ENCODE data around the gene MT2A.

MT2A gene

DNA sequence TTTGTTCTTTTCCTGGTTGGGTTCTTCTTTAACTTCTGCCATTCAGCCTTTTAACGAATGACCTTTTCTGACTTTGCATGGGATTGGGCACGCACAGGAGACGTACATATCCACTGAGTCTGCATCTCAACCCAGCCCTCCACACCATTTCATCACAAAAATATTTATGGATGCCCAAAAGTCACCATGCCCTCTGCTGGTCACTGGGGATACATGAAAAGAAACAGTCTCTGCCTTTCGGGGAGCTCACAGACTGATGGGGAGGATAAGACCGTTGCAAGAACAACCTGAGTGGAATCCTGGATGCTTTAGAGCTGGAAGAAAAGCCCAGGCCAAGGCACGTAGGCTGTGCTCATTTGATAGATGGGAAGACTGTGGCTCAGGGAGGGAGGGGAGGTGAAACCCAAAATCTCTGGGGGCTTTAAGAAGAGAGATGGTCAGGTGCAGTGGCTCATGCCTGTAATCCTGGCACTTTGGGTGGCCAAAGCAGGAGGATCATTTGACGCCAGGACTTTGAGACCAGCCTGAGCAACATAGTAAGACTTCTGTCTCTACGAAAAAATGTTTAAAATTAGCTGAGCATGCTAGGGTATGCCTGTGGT lies 7.9 kb upstream of the MT2A start:
- no peak overlapping the region for H3K4me3 ChIP-seq (ENCODE audit: low read depth in 1 of 2, low read length in 2 of 2)
- no peak overlapping the region for H3K27ac ChIP-seq (ENCODE audit: low read depth, low read length)
- H3K4me1 ChIP-seq (ENCODE audit: control insufficient read depth in 1 of 2, insufficient read depth in 2 of 2, low read length in 2 of 2): no peaks in the 10 kb centered on the region
- H3K27me3 ChIP-seq (ENCODE audit: control insufficient read depth in 1 of 2, insufficient read depth in 2 of 2, low read length in 2 of 2): no peaks in the 10 kb centered on the region
- H3K9ac ChIP-seq (ENCODE audit: low read depth in 1 of 2, low read length in 2 of 2): no peak overlapping the region
- no peaks in the 10 kb centered on the region for H3K36me3 ChIP-seq (ENCODE audit: control insufficient read depth in 1 of 2, insufficient read depth in 2 of 2, low read length in 2 of 2)
- no peaks in the 10 kb centered on the region for H3K9me3 ChIP-seq (ENCODE audit: control insufficient read depth in 1 of 2, low read length in 2 of 2)

DNA sequence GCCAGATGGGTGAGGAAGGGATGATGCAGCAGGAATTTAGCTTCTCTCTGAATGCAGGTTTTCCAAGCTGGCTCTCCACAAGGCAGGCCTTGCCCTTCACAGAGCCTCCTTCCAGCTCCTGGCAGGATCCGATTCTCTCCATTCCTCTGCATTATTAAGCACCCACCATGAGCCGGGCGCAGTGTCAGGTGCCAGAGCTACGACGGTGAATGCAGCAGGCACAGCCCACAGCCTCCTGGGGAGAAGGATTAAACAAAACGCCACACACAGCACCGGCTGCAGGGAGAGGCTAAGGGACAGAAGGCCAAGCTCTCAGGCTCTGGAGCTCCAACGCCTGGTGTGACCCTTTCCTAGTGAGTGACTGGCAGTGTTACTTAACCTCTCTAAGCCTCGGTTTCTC lies 7.1 kb upstream of the MT2A start:
- Histone ChIP-seq H3K4me1 (ENCODE audit: control insufficient read depth in 1 of 2, insufficient read depth in 2 of 2, low read length in 2 of 2) (peaks cover 0 to 4% of the 10 kb centered on the region in 2 donors), H3K27ac (ENCODE audit: low read depth, low read length) (no peak overlapping the region), H3K4me3 (ENCODE audit: low read depth in 1 of 2, low read length in 2 of 2) (no peak overlapping the region), H3K27me3 (ENCODE audit: control insufficient read depth in 1 of 2, insufficient read depth in 2 of 2, low read length in 2 of 2) (no peaks in the 10 kb centered on the region), H3K9ac (ENCODE audit: low read depth in 1 of 2, low read length in 2 of 2) (no peak overlapping the region), H3K9me3 (ENCODE audit: control insufficient read depth in 1 of 2, low read length in 2 of 2) (no peaks in the 10 kb centered on the region), H3K36me3 (ENCODE audit: control insufficient read depth in 1 of 2, insufficient read depth in 2 of 2, low read length in 2 of 2) (no peaks in the 10 kb centered on the region)

DNA sequence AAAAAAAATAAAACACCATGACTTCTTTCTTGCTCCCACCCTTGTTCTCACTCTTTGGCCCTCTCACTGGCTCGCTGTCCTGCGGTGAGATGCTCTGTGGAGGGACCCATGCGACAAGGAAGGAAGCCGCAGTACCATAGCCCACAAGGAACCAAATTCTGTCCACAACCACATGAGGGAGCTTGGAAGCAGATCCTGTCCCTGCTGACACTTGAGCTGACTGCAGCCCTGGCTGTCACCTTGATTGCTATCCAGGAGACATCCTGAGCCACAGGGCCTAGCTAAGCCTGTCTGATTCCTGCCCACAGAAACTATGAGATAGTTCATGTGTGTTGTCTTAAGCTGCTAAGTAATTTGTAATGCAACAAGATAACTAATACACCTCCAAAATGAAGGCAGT lies 4.8 kb upstream of the MT2A start:
- no peaks in the 10 kb centered on the region for H3K9me3 ChIP-seq (ENCODE audit: control insufficient read depth in 1 of 2, low read length in 2 of 2)
- H3K27me3 ChIP-seq (ENCODE audit: control insufficient read depth in 1 of 2, insufficient read depth in 2 of 2, low read length in 2 of 2): no peaks in the 10 kb centered on the region
- no peak overlapping the region for H3K4me3 ChIP-seq (ENCODE audit: low read depth in 1 of 2, low read length in 2 of 2)
- H3K4me1 ChIP-seq (ENCODE audit: control insufficient read depth in 1 of 2, insufficient read depth in 2 of 2, low read length in 2 of 2): peaks cover 13 to 18% of the 10 kb centered on the region in 2 donors
- H3K36me3 ChIP-seq (ENCODE audit: control insufficient read depth in 1 of 2, insufficient read depth in 2 of 2, low read length in 2 of 2): no peaks in the 10 kb centered on the region
- H3K27ac ChIP-seq (ENCODE audit: low read depth, low read length): no peak overlapping the region
- H3K9ac ChIP-seq (ENCODE audit: low read depth in 1 of 2, low read length in 2 of 2): no peak overlapping the region

GRCh38 chr16:56604966-56605365 lies 3.4 kb upstream of the MT2A start:
- Histone ChIP-seq H3K9me3 (ENCODE audit: control insufficient read depth in 1 of 2, low read length in 2 of 2) (no peaks in the 10 kb centered on the region), H3K27ac (ENCODE audit: low read depth, low read length) (no peak overlapping the region), H3K36me3 (ENCODE audit: control insufficient read depth in 1 of 2, insufficient read depth in 2 of 2, low read length in 2 of 2) (no peaks in the 10 kb centered on the region), H3K4me3 (ENCODE audit: low read depth in 1 of 2, low read length in 2 of 2) (no peak overlapping the region), H3K4me1 (ENCODE audit: control insufficient read depth in 1 of 2, insufficient read depth in 2 of 2, low read length in 2 of 2) (peaks cover 13 to 26% of the 10 kb centered on the region in 2 donors), H3K9ac (ENCODE audit: low read depth in 1 of 2, low read length in 2 of 2) (no peak overlapping the region), H3K27me3 (ENCODE audit: control insufficient read depth in 1 of 2, insufficient read depth in 2 of 2, low read length in 2 of 2) (no peaks in the 10 kb centered on the region)

DNA sequence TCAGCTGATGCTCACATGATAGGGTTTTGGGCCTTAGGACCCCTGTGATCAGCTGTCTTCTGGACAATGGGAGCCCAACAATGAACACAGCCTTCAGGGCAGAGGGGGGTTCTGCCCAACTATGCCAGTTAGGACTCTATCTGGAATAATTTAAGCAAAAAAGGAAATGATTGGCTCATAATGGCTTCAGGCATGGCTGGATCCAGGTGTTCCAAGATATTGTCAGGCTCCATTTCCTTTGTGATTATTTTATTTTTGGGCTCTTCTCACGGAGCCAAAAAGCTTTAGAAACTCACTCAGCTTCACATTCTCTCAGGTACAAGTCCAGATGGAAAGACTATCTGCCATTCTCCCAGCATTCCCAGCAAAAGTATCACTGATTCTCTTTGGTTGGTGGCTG lies 2.9 kb upstream of the MT2A start:
- H3K9ac ChIP-seq (ENCODE audit: low read depth in 1 of 2, low read length in 2 of 2): no peak overlapping the region
- no peak overlapping the region for H3K4me3 ChIP-seq (ENCODE audit: low read depth in 1 of 2, low read length in 2 of 2)
- H3K36me3 ChIP-seq (ENCODE audit: control insufficient read depth in 1 of 2, insufficient read depth in 2 of 2, low read length in 2 of 2): no peaks in the 10 kb centered on the region
- H3K27ac ChIP-seq (ENCODE audit: low read depth, low read length): peak overlapping the region; percentile 90
- no peaks in the 10 kb centered on the region for H3K27me3 ChIP-seq (ENCODE audit: control insufficient read depth in 1 of 2, insufficient read depth in 2 of 2, low read length in 2 of 2)
- peaks cover 13 to 31% of the 10 kb centered on the region in 2 donors for H3K4me1 ChIP-seq (ENCODE audit: control insufficient read depth in 1 of 2, insufficient read depth in 2 of 2, low read length in 2 of 2)
- no peaks in the 10 kb centered on the region for H3K9me3 ChIP-seq (ENCODE audit: control insufficient read depth in 1 of 2, low read length in 2 of 2)

- H3K27me3 ChIP-seq (ENCODE audit: control insufficient read depth in 1 of 2, insufficient read depth in 2 of 2, low read length in 2 of 2): no peaks in the 10 kb centered on the region
- H3K9me3 ChIP-seq (ENCODE audit: control insufficient read depth in 1 of 2, low read length in 2 of 2): no peaks in the 10 kb centered on the region
- no peak overlapping the region for H3K9ac ChIP-seq (ENCODE audit: low read depth in 1 of 2, low read length in 2 of 2)
- peaks cover 13 to 37% of the 10 kb centered on the region in 2 donors for H3K4me1 ChIP-seq (ENCODE audit: control insufficient read depth in 1 of 2, insufficient read depth in 2 of 2, low read length in 2 of 2)
- no peaks in the 10 kb centered on the region for H3K36me3 ChIP-seq (ENCODE audit: control insufficient read depth in 1 of 2, insufficient read depth in 2 of 2, low read length in 2 of 2)
- H3K4me3 ChIP-seq (ENCODE audit: low read depth in 1 of 2, low read length in 2 of 2): no peak overlapping the region
- H3K27ac ChIP-seq (ENCODE audit: low read depth, low read length): peak overlapping the region; percentile 90
These were observed 2.3 kb upstream of the MT2A start for GRCh38 chr16:56606071-56606475.

- peak overlapping the region; percentile 90 for H3K27ac ChIP-seq (ENCODE audit: low read depth, low read length)
- no peaks in the 10 kb centered on the region for H3K27me3 ChIP-seq (ENCODE audit: control insufficient read depth in 1 of 2, insufficient read depth in 2 of 2, low read length in 2 of 2)
- no peak overlapping the region for H3K9ac ChIP-seq (ENCODE audit: low read depth in 1 of 2, low read length in 2 of 2)
- peaks cover 18 to 42% of the 10 kb centered on the region in 2 donors for H3K4me1 ChIP-seq (ENCODE audit: control insufficient read depth in 1 of 2, insufficient read depth in 2 of 2, low read length in 2 of 2)
- no peak overlapping the region for H3K4me3 ChIP-seq (ENCODE audit: low read depth in 1 of 2, low read length in 2 of 2)
- no peaks in the 10 kb centered on the region for H3K36me3 ChIP-seq (ENCODE audit: control insufficient read depth in 1 of 2, insufficient read depth in 2 of 2, low read length in 2 of 2)
- no peaks in the 10 kb centered on the region for H3K9me3 ChIP-seq (ENCODE audit: control insufficient read depth in 1 of 2, low read length in 2 of 2)
These were observed 1.8 kb upstream of the MT2A start for GRCh38 chr16:56606476-56607108.

- Histone ChIP-seq H3K9me3 (ENCODE audit: control insufficient read depth in 1 of 2, low read length in 2 of 2) (no peaks in the 10 kb centered on the region), H3K4me3 (ENCODE audit: low read depth in 1 of 2, low read length in 2 of 2) (no peak overlapping the region), H3K4me1 (ENCODE audit: control insufficient read depth in 1 of 2, insufficient read depth in 2 of 2, low read length in 2 of 2) (peaks cover 19 to 44% of the 10 kb centered on the region in 2 donors), H3K27ac (ENCODE audit: low read depth, low read length) (peak overlapping the region; percentile 90), H3K36me3 (ENCODE audit: control insufficient read depth in 1 of 2, insufficient read depth in 2 of 2, low read length in 2 of 2) (no peaks in the 10 kb centered on the region), H3K9ac (ENCODE audit: low read depth in 1 of 2, low read length in 2 of 2) (peak overlapping the region; percentile 9 to 64), H3K27me3 (ENCODE audit: control insufficient read depth in 1 of 2, insufficient read depth in 2 of 2, low read length in 2 of 2) (no peaks in the 10 kb centered on the region)
These were observed 1.2 kb upstream of the MT2A start for GRCh38 chr16:56607109-56607618.

GRCh38 chr16:56607675-56608042 lies 725 bp upstream of the MT2A start:
- H3K4me3 ChIP-seq (ENCODE audit: low read depth in 1 of 2, low read length in 2 of 2): peak overlapping the region; percentile 85 to 95
- peaks cover 19 to 44% of the 10 kb centered on the region in 2 donors for H3K4me1 ChIP-seq (ENCODE audit: control insufficient read depth in 1 of 2, insufficient read depth in 2 of 2, low read length in 2 of 2)
- H3K36me3 ChIP-seq (ENCODE audit: control insufficient read depth in 1 of 2, insufficient read depth in 2 of 2, low read length in 2 of 2): no peaks in the 10 kb centered on the region
- peak overlapping the region; percentile 9 to 64 for H3K9ac ChIP-seq (ENCODE audit: low read depth in 1 of 2, low read length in 2 of 2)
- H3K27me3 ChIP-seq (ENCODE audit: control insufficient read depth in 1 of 2, insufficient read depth in 2 of 2, low read length in 2 of 2): no peaks in the 10 kb centered on the region
- no peaks in the 10 kb centered on the region for H3K9me3 ChIP-seq (ENCODE audit: control insufficient read depth in 1 of 2, low read length in 2 of 2)
- peak overlapping the region; percentile 90 for H3K27ac ChIP-seq (ENCODE audit: low read depth, low read length)

DNA sequence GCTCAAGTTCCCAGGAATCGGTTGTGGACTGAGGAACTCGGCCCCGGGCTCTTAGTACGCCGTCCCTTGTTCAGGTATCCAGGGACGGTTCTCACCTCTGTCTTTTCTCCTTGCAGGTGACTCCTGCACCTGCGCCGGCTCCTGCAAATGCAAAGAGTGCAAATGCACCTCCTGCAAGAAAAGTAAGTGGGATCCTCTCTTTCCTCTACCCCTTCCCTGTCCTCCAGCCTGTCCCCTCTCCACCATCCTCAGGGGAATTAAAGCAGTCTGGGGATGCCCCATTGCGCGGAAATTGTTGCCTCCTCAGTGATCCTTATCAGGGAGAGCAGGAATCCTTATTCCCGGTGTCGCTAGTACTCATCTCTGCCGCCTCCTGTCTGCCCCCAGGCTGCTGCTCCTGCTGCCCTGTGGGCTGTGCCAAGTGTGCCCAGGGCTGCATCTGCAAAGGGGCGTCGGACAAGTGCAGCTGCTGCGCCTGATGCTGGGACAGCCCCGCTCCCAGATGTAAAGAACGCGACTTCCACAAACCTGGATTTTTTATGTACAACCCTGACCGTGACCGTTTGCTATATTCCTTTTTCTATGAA lies 585 bp downstream of the MT2A start:
- no peaks in the 10 kb centered on the region for H3K36me3 ChIP-seq (ENCODE audit: control insufficient read depth in 1 of 2, insufficient read depth in 2 of 2, low read length in 2 of 2)
- peak overlapping the region; percentile 81 to 89 for H3K9ac ChIP-seq (ENCODE audit: low read depth in 1 of 2, low read length in 2 of 2)
- H3K9me3 ChIP-seq (ENCODE audit: control insufficient read depth in 1 of 2, low read length in 2 of 2): no peaks in the 10 kb centered on the region
- H3K27me3 ChIP-seq (ENCODE audit: control insufficient read depth in 1 of 2, insufficient read depth in 2 of 2, low read length in 2 of 2): no peaks in the 10 kb centered on the region
- peak overlapping the region; percentile 85 to 95 for H3K4me3 ChIP-seq (ENCODE audit: low read depth in 1 of 2, low read length in 2 of 2)
- H3K4me1 ChIP-seq (ENCODE audit: control insufficient read depth in 1 of 2, insufficient read depth in 2 of 2, low read length in 2 of 2): peaks cover 19 to 44% of the 10 kb centered on the region in 2 donors
- H3K27ac ChIP-seq (ENCODE audit: low read depth, low read length): peak overlapping the region; percentile 81

Data from duodenal mucosa (tissue), 2 donors.